ENCODE measurements around the gene SCART1. TPM values are rescaled to one million over a fixed set of nuclear protein-coding genes. Genes with fewer than 3 reads are reported as not detected.

SCART1 gene
- total RNA-seq, 1 donor from 2014 or later, result 1.5 TPM

DNA sequence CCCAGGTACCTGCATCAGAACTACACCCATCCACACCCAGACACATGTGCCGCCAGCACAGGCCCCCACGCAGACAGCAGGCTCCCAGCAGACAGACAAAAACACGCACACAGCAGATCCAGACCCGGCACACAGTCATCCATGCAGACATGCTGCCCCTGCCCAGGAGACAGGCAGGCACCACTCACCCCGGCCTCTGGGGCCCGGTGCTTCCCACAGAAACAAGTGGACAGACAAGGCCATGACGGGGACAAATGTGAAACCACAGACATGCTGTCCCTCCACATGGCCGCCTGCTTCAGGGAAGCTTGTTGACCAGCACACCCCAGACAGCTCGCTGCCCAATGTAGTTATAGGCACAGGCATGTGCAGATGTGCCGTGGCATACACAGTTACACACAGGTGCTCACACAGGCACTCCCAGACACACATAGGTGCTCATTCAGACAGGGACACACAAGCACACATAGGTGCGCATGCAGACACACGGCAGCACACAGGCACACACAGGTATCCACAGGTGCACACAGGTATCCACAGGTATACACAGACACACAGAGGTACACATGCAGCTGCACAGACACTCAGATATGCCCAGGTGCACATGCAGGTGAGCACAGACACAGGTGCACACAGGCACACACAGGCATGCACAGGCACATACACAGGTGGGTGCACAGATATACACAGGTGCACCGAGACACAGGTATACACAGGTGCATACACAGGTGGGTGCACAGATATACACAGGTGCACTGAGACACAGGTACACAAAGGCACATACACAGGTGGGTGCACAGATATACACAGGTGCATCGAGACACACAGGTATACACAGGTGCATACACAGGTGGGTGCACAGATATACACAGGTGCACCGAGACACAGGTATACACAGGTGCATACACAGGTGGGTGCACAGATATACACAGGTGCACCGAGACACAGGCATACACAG, 10.5 kb upstream of the SCART1 start:
- intact Hi-C loops (cut with DNase I), result no loop called here

DNA sequence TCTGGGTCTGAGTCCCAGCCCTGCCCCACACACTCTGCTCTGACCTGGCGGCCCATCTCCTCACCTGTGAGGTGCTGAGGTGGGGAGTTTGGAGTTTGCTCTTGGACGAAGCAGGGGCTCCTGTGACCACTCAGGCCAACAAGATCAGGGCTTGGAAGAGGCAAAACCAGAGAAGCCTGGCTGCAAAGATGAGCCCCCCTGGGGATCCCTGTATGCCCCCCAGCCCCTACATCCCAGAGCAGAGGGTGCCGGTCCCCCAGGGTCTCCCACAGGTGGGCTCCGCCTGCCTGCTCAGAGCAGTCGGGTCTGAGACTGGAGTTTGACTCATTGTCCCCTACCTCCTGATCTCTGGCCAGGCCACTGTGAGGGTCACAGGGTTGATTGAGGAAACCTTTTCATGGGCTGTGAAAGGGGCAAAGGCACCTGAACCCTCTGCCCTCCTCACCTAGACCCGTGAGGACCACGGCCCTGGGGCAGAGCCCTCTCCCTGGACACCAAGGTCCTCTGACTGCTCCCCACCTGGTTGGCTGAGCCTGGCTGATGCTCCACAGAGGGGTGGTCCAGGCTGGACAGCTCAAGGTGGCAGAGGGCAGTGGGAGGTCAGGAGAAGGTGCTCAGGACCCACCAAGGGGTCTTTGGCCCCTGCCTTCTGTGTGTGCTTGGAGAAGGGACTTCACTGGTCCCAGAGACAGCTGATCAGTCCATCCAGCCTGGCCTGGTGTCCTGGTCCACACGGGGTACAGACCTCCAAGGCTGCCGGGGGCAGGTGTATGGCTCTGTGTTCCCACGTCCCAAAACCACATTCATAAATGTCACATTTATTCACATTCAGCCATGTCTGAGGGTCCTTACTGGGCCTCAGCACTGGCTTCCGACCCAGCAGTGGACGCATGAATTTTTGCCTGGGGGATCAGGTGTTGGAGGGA, 9.1 kb upstream of the SCART1 start:
- Histone ChIP-seq H3K36me3 (no peaks in the 10 kb centered on the region), H3K9me3 (peaks cover 18% of the 10 kb centered on the region), H3K27ac (no peak overlapping the region), H3K4me3 (no peak overlapping the region), H3K4me1 (no peaks in the 10 kb centered on the region), H3K27me3 (no peaks in the 10 kb centered on the region)
- intact Hi-C loops (cut with DNase I), result no loop called here
- DNase-seq (ENCODE audit: extremely low spot score in 2 of 2), result no peak
- TF ChIP-seq, protein P1, sequence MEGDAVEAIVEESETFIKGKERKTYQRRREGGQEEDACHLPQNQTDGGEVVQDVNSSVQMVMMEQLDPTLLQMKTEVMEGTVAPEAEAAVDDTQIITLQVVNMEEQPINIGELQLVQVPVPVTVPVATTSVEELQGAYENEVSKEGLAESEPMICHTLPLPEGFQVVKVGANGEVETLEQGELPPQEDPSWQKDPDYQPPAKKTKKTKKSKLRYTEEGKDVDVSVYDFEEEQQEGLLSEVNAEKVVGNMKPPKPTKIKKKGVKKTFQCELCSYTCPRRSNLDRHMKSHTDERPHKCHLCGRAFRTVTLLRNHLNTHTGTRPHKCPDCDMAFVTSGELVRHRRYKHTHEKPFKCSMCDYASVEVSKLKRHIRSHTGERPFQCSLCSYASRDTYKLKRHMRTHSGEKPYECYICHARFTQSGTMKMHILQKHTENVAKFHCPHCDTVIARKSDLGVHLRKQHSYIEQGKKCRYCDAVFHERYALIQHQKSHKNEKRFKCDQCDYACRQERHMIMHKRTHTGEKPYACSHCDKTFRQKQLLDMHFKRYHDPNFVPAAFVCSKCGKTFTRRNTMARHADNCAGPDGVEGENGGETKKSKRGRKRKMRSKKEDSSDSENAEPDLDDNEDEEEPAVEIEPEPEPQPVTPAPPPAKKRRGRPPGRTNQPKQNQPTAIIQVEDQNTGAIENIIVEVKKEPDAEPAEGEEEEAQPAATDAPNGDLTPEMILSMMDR (IDR thresholded peaks at IDR 0.05), result no peak
- TF ChIP-seq POLR2A (IDR thresholded peaks at IDR 0.05) (no peak), POLR2AphosphoS5 (IDR thresholded peaks at IDR 0.05; ENCODE audit: insufficient read depth in 1 of 2, low read depth in 1 of 2) (no peak)

More for the DNA sequence above, 10.5 kb upstream of the SCART1 start:
- Histone ChIP-seq H3K27ac (no peak overlapping the region), H3K36me3 (no peaks in the 10 kb centered on the region), H3K9me3 (peaks cover 17% of the 10 kb centered on the region), H3K4me3 (no peak overlapping the region), H3K4me1 (no peaks in the 10 kb centered on the region), H3K27me3 (no peaks in the 10 kb centered on the region)
- TF ChIP-seq POLR2A (IDR thresholded peaks at IDR 0.05), result no peak
- DNase-seq (ENCODE audit: extremely low spot score in 2 of 2), result peak in 1 of 2 donors; percentile 84

DNA sequence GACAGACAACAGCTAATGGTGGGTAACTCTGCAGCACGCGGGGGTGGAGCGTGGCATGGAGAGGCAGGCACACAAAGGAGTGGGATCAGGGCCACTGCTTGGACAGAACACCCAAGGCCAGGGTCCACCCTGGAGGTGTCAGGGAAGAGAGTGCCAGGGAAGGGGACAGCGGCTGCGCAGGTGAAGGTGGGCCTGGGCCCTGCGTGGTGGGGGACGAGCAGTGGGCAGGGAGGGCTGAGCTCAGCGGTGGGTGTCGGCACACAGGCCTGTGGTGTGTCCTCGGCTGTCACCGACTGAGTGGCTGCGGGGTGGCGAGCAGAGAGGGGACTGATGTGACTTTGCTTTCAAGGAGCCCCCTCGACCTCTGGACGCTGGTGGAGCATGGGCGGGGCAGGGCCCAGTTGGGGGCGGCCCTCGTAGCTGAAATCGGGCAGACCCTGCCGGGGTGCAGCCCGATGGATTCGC, 8.4 kb upstream of the SCART1 start:
- no peak overlapping the region for H3K4me3 ChIP-seq
- H3K36me3 ChIP-seq, result no peaks in the 10 kb centered on the region
- intact Hi-C loops (cut with DNase I), result no loop called here
- H3K27ac ChIP-seq, result no peak overlapping the region
- H3K9me3 ChIP-seq, result peaks cover 18% of the 10 kb centered on the region
- no peaks in the 10 kb centered on the region for H3K4me1 ChIP-seq
- H3K27me3 ChIP-seq, result no peaks in the 10 kb centered on the region
- DNase-seq (ENCODE audit: extremely low spot score in 2 of 2), result no peak
- TF ChIP-seq POLR2AphosphoS5 (IDR thresholded peaks at IDR 0.05; ENCODE audit: insufficient read depth in 1 of 2, low read depth in 1 of 2) (no peak), POLR2A (IDR thresholded peaks at IDR 0.05) (no peak)
- TF ChIP-seq, protein P1 (IDR thresholded peaks at IDR 0.05), result no peak

DNA sequence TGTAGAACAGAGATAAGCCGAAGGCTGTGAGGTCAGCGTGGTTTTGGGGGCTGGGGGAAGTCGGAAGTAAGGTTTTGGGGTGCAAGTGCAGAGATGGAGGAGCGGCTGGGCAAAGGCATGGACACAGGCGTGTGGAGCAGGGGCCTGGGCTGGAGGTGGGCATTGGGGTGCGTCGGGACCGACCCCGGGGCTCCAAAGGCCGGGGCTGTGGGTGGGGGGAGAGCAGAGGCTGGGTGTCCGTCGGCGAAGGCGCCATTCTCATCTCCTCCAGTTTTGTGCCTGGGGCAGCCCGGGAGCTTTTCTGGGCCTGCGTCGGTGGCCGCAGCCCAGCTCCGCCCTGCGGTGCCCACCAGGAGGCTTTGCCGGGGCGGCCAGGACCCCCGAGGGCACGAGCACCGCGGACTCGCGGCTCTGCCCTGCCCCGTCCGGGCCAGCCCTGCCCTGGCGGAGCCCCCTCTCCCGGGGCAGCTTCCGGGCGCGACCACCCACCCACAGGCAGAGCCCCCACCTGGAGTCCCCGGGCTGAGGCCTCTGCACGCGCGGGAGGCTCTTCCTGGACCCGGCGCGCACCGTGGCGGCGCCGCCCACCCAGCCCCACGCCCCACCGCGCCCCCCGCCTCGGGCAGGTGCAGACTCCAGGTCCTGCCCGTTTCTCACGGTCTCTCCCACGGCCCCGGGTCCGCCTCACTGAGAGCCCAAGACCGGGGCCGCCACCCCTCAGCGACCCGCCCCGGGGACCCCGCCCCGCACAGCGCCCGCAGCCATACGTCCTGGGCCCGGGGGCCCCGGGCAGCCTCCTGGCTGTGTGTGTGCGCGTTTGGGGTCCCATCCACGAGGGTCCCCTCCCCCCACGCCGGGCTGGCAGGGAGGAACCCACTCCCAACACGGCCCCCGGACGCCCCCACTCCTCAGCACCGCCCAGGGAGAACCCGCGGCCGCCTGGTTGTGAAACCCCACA, 7.7 kb upstream of the SCART1 start:
- no peak for DNase-seq (ENCODE audit: extremely low spot score in 2 of 2)
- peaks cover 18% of the 10 kb centered on the region for H3K9me3 ChIP-seq
- no peak overlapping the region for H3K27ac ChIP-seq
- no peak overlapping the region for H3K4me3 ChIP-seq
- H3K4me1 ChIP-seq, result no peaks in the 10 kb centered on the region
- H3K27me3 ChIP-seq, result no peaks in the 10 kb centered on the region
- no peaks in the 10 kb centered on the region for H3K36me3 ChIP-seq
- intact Hi-C loops (cut with DNase I), result no loop called here
- TF ChIP-seq POLR2A (IDR thresholded peaks at IDR 0.05) (no peak), POLR2AphosphoS5 (IDR thresholded peaks at IDR 0.05; ENCODE audit: insufficient read depth in 1 of 2, low read depth in 1 of 2) (no peak)
- TF ChIP-seq, protein P1 (IDR thresholded peaks at IDR 0.05), result no peak

Data from vagina (tissue), 2 donors.